Right lobe of liver (tissue), 4 donors: ENCODE results near the gene ORC4.

ENCODE experiments used
- POLR2A ChIP-seq: fragments of 450-650 bp; IDR thresholded peaks from one replicate; pipeline ENCODE4 v1.6.1; 2017; ENCODE audit warnings: antibody characterized with exemption, mild to moderate bottlenecking
- TF ChIP-seq, protein P1 (sequence below), 4 donors: fragments of 200-600 bp in 3 of 4; fragments of 450-650 bp in 1 of 4; IDR thresholded peaks; one replicate each; pipeline versions ENCODE4 v1.5.1 to v1.8.0; 2016 to 2022; ENCODE audit warnings: antibody characterized with exemption in 4 of 4, mild to moderate bottlenecking in 2 of 4
- donor health status: DM: no; HTN: no; CAD: no.
- donor health status: DM: no; HTN: no; CAD: no.
- donor health status: DM: no; HTN: yes; CAD: no.

DNA sequence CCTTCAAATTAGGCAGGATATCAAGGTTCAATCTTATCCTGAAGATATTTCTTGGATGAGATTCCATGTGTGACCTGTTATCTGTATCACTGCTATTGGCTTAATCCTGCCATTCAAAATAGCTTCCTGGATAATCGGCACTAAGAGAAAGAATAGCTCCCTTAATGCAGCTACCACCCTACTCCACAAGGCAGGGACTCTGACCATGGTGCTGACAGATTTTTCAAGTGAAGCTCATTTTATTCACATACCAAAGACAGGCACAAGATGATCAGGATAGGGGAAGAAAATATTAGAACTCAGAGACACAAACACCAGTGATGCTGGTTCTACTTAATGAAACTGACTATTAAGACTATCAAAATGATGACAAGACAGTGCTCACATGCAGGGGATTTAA is 74.9 kb downstream of the ORC4 start:
- TF ChIP-seq POLR2A = no peak
- TF ChIP-seq, protein P1, sequence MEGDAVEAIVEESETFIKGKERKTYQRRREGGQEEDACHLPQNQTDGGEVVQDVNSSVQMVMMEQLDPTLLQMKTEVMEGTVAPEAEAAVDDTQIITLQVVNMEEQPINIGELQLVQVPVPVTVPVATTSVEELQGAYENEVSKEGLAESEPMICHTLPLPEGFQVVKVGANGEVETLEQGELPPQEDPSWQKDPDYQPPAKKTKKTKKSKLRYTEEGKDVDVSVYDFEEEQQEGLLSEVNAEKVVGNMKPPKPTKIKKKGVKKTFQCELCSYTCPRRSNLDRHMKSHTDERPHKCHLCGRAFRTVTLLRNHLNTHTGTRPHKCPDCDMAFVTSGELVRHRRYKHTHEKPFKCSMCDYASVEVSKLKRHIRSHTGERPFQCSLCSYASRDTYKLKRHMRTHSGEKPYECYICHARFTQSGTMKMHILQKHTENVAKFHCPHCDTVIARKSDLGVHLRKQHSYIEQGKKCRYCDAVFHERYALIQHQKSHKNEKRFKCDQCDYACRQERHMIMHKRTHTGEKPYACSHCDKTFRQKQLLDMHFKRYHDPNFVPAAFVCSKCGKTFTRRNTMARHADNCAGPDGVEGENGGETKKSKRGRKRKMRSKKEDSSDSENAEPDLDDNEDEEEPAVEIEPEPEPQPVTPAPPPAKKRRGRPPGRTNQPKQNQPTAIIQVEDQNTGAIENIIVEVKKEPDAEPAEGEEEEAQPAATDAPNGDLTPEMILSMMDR (IDR thresholded peaks at IDR 0.05) = no peak
